Stimulated activated CD4-positive, alpha-beta T cell treated with anti-CD3 and anti-CD28 coated beads, Interleukin-4, amount 100 ng/mL, for 48 hours (primary cell): ENCODE data around the gene LRRC4C.

ENCODE experiments used
- DNase-seq, 2 donors: peaks; one replicate each; pipeline ENCODE4 v3.0.0-alpha.2; 2020; ENCODE audit warnings: low read depth in 2 of 2

Gene LRRC4C

DNA sequence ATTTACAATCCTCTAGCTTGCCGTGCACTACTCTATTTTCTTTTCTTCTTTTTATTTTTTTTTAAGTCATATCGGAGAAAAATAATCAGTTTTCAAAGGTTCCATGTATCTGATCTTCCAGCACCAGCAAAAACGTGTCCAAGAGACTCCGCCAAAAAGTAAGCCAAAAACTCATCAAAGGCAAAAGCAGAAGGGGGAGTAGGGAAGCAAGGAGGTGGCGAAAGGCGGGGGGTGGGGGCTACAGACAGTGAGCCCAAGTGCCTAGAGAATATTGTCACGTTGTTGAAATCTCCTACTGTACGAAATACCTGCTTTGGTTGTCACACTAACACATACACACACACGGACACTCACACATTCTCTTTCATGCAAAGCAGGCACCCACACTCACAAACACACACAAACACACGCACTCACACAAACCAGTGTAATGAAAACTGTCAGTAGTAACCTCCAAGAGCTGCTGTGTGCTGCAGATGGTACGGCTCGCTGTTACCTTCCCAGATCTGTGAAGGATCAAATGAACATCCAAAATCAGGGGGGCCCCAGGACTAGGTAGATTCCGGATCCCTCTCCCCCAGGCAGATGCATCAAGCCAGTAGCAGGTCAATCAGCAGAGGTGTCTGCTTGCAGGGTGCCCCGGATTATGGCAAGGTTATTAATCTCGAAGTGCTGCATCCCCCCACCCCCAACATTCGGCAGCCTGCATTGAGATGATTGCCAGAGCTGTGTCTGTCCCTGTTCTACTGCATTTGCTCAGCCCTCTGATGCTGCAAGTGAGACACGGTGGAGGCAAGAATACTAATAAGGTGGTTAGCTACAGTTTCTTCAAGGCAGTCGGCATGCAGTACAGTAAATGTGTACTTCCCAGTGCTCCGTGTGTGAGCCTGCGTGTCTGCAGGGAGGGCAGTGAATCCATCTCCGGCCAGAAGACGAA is at the start of gene LRRC4C:
TSS of gene LRRC4C (minus strand) at position 188 of the 937 bp plus-strand sequence.
- no peak for DNase-seq

- no peak for DNase-seq
Observed at GRCh38 chr11:41508121-41508520, 48.7 kb upstream of the LRRC4C start.

DNA sequence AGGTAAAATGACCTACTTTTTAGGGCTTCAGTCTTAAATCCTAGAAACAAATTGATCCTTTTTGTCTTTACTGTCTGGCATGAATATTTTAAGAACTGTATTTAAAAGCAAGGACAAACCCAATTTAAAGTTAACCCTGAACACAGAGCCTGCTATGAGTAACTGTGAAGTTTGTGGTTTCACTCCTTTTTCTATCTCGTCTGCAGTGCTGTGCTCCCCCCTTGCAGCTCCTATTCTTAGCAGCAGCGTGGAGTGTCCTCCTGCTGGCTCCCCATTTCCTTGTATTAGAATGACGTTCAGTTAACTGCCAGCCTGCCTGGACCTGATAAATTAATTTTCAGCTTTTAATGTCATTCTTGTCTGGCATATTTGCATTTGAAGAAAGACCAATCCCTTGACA is 40.0 kb upstream of the LRRC4C start:
- no peak for DNase-seq

- DNase-seq, result no peak
Observed at GRCh38 chr11:41498726-41499125, 39.3 kb upstream of the LRRC4C start.

DNA sequence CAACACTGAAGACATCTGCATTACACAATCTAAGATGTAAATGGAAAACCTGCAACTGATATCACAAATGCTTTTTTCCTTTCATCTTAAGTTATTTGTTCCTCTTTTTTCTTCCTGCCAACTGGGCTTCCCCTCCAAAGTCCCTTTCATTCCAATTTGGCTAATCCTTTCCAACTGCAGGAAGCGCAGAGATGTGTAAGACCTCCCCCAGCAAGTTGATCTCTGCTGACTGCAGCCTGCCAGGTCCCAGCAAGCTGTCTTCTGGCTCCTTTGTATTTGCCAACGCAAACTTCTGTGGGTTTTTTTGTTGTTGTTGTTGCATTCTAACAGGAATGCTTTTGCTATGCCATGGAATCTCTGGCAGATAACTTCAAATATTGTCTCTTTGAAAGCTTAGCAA is 38.5 kb upstream of the LRRC4C start:
- DNase-seq, result no peak

DNA sequence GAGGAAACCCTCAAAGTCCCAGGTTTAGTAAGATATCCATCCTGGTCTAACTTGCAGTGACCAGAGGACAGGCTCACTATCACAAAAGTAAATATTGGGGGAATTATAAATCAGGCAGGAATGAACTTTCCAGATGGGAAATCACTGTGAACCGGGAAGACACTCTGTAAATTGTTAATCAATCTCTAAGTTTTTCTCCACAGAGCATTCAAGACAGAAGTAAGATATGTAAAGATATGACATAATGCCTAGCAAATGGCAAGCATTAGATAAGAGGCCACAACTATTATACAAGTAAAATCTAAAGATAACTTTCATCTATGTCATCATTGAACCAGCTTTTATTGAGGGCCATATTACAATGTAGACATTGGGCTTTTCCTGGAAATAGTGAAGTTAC is 35.3 kb upstream of the LRRC4C start:
- DNase-seq, result no peak

DNA sequence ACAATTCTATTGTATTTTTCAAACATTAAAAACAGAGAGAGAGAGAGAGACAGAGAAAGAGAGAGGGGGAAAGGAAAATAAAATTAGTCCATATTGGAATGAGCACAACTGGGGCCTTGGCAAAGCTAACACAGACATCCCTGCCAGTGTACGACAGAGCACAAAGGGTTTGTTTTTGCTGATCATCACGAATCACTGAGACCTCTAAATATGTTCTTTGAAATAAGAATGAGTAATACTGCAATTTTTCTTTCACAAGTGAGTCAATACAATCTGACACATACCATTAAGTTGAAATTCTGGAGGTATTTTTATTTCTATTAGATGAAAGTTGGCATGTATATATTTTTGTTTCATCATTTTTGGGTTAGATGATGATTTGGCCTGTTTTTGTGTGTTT is 27.0 kb upstream of the LRRC4C start:
- no peak for DNase-seq

DNA sequence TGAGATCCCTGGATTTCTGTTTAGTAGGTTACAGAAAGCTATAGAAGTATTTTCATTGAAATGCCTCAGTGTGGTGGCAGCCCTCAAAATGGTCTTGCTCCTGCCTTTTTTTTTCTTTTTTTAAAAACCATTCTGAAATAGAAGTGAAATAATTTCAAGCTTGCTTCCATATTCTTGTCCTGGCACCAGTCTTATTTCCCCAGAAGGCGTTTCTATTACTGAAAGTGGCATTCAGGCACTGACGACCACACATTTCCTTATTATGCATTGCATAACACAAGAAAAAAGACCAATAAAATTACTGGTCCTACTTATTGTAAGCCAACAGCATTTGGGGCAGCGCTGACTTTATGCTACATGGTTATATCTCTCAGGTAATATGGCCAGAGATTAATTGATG is 24.5 kb upstream of the LRRC4C start:
- DNase-seq, result no peak

DNA sequence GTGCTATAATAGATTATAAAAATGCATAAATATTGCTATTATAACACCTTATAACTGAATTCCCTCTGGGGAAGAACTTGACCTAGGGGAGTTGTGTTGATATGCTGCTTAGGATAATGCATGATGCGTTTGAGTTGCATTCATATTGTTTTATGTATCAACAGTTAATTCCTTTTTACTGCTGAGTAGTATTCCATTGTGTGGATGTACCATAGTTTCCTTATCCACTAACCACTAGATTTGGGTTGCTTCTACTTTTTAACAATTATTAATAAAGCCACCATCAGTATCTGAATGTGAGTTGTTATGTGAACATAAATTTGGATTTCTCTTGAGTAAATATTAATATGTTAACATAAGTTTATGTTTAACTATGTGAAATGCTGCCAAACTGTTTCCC is 19.7 kb upstream of the LRRC4C start:
- no peak for DNase-seq

- DNase-seq, result no peak
Observed at GRCh38 chr11:41461057-41461681, 1.7 kb upstream of the LRRC4C start.

GRCh38 chr11:41458641-41459040 is 811 bp downstream of the LRRC4C start:
- DNase-seq, result no peak

GRCh38 chr11:41458154-41458553 is 1.3 kb downstream of the LRRC4C start:
- no peak for DNase-seq

DNA sequence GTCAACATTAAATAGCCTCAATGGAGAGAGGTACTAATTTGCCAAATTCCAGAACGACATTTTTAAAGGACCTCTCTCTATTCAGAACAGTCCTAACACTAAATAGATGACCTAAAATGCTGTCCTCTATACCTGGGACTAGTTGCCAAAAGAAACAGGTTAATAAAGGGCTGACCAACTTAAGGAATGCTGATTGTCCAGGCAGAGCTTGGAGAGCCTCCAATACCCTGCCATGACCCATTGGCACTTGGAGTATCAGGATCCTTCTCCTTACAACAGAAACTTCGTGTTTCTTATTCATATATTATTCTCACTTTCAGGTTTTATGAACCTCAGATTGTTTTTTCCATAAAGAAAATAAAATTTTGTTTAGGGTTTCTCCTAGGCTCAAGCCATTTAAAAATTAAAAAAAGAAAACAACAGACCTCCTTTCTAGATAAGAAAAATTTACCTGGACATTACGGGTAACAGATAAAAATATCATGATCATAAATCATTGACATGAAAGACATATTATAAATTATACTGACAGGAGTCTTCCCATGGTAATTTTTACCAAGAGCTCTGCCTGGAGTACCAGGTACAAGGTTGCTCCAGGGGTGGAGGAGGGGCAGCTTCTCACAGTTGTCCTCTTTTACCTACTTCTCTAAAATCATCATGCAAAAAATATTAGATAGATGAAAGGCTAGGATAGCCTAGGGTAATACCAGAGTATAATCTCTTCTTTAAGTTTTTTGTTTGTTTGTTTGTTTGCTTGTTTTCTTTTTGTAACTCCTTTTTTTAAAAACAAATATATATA is 2.0 kb downstream of the LRRC4C start:
- no peak for DNase-seq

DNA sequence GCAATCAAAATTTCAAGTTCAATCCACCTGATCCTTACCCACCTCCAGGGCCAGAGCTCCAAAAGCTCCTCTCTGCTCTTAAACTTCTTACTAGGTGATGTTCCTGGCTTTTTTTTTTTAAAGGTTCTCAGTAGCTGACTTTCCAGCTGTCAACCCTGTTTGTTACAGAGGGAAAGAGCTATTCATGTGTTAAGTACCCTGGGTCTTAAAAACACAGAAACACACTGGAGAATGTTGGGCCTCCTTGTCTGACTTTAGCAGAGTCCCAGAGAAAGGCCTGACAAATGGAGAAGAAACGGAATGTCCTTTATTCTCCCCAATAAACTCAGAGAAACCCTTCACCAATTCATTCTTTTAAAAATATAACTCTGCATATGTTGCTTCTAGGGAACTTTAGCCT is 3.2 kb downstream of the LRRC4C start:
- DNase-seq, result no peak

DNA sequence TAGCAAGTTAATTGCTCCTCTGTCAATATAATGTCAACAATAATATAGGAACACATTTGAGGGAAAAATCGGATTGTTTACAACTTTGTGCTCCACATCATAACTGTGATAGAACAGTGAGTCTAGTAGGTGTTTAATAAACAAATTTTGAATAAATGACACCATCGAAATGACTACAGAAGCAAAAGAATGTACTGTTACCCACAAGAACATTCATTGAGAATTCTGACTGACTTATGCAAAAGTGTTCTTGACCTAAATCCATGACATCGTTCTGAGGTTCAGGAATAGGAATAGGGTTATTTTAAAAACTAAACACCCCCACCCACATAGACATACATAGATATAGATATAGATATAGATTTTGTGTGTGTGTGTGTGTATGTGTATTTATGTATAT is 8.4 kb downstream of the LRRC4C start:
- no peak for DNase-seq

GRCh38 chr11:41449483-41450050 is 9.9 kb downstream of the LRRC4C start:
- no peak for DNase-seq

- no peak for DNase-seq
Observed at GRCh38 chr11:41446566-41446965, 12.9 kb downstream of the LRRC4C start.

- DNase-seq, result no peak
Observed at GRCh38 chr11:41446107-41446506, 13.3 kb downstream of the LRRC4C start.

- DNase-seq, result no peak
Observed at GRCh38 chr11:41437006-41437490, 22.4 kb downstream of the LRRC4C start.

DNA sequence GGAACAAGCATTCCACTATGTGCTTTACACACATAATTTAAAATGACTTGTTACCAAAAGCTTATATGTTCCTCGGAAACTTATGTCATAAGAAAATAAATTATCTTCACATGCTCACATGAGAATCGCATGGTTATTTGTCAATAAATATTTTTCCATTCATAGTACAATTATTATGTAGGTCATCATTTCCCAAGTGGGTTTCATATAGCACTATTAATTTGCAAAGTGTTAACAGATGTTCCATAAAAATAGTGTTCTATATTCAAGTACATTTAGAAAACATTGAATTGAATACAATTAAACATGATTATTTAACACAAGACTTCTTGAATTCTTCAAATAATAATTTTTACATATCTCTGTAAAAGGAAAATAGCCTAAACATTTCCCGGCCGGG is 23.9 kb downstream of the LRRC4C start:
- no peak for DNase-seq

GRCh38 chr11:41431784-41432183 is 27.7 kb downstream of the LRRC4C start:
- DNase-seq, result no peak

DNA sequence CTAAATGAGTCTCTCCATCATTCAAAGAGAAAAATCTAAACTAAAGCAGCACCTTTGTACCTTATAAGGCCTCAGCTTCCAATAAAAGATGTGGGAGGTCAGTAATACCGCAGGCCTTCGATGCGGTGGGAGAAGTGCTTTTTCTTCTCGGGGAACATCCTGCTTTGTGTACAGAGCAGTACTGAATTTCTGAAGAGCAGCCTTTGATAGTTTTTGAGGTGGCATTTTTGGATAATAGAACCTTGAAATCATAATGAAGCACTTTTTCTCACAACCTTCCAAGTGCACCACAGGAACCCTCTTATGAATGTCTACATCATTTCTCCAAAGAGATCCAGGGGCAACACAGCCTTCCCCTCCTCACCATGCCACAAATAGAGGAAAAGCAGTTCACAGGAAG is 39.6 kb downstream of the LRRC4C start:
- no peak for DNase-seq
